Natural killer cell (primary cell): Measurements from ENCODE around the gene VGLL2. TPM values are rescaled to one million over a fixed set of nuclear protein-coding genes. Genes with fewer than 3 reads are reported as not detected.

Source experiments
- ATAC-seq, 3 donors: fragments of 150-1000 bp in 2 of 3; fragments of 200-7000 bp in 1 of 3; cut with Tn5 transposase; 1 replicate in 1 of 3; 2 replicates in 2 of 3; pipeline ENCODE4 v1.10.0; 2021; ENCODE audit warnings: mild to moderate bottlenecking in 2 of 3, moderate library complexity in 2 of 3
- DNase-seq, 2 donors: peaks; one replicate each; pipeline versions ENCODE4 v3.0.0 to v3.0.0-alpha.2; 2013 to 2021; ENCODE audit warnings: mixed read lengths in 1 of 2
- H3K27ac ChIP-seq: one replicate; pipeline ENCODE4 v1.5.1; 2013; ENCODE audit warnings: mild to moderate bottlenecking, low read length
- H3K27me3 ChIP-seq: one replicate; pipeline ENCODE4 v1.6.1; 2013; ENCODE audit warnings: low read length; ENCODE audit not compliant: control insufficient read depth, insufficient read depth
- H3K36me3 ChIP-seq: one replicate; pipeline ENCODE4 v1.6.1; 2013; ENCODE audit warnings: low read length; ENCODE audit not compliant: control insufficient read depth, insufficient read depth
- H3K4me1 ChIP-seq: one replicate; pipeline ENCODE4 v1.6.1; 2013; ENCODE audit warnings: low read length; ENCODE audit not compliant: control insufficient read depth, insufficient read depth
- H3K4me3 ChIP-seq: one replicate; pipeline ENCODE4 v1.5.1; 2013; ENCODE audit warnings: low read length
- H3K9me3 ChIP-seq: one replicate; pipeline ENCODE4 v1.6.1; 2013; ENCODE audit warnings: low read length; ENCODE audit not compliant: control insufficient read depth, insufficient read depth
- H3K27ac Mint-ChIP-seq, 2 donors: one replicate each; pipeline ENCODE4 v1.8.0; 2022; ENCODE audit warnings: mild to moderate bottlenecking in 2 of 2, mixed read lengths in 2 of 2, moderate library complexity in 1 of 2
- H3K27me3 Mint-ChIP-seq, 2 donors: one replicate each; pipeline ENCODE4 v1.8.0; 2022; ENCODE audit warnings: low read depth in 2 of 2, mixed read lengths in 2 of 2
- H3K36me3 Mint-ChIP-seq: one replicate; pipeline ENCODE4 v1.8.0; 2022; ENCODE audit warnings: mixed read lengths
- H3K4me1 Mint-ChIP-seq, 2 donors: one replicate each; pipeline ENCODE4 v1.8.0; 2022; ENCODE audit warnings: mixed read lengths in 2 of 2
- H3K4me3 Mint-ChIP-seq: one replicate; pipeline ENCODE4 v1.8.0; 2022; ENCODE audit warnings: mild to moderate bottlenecking, moderate library complexity, mixed read lengths
- H3K9me3 Mint-ChIP-seq, 2 donors: one replicate each; pipeline ENCODE4 v1.8.0; 2022; ENCODE audit warnings: mixed read lengths in 2 of 2
- CTCF ChIP-seq: fragments of 200-600 bp; IDR thresholded peaks from one replicate; pipeline ENCODE4 v1.8.0; 2022; ENCODE audit warnings: antibody characterized with exemption
- WGBS: methylation state at CpG from one replicate; pipeline ENCODE4 v1.1.7; 2013; ENCODE audit warnings: missing lambda C conversion rate; ENCODE audit not compliant: insufficient coverage; 5-methylcytosine and 5-hydroxymethylcytosine counted together
- intact Hi-C: fragments of 100-400 bp; cut with micrococcal nuclease; formaldehyde crosslinking; loops from one replicate; pipeline ENCODE4 v1.14.2; 2022
- total RNA-seq, 4 donors: library from RNA; stranded (reverse); fragments of 120-200 nt in 1 of 4; gene quantifications; one replicate each; pipeline versions ENCODE4 v1.2.3 to v1.2.4, GENCODE V29; 2013 to 2022

The VGLL2 gene
- total RNA-seq, 3 donors from 2014 or later (not counting 1 experiment from before 2014, with no cell fraction given): not detected

- 5% methylated on average over 74 of the region's 74 CpGs for WGBS
- no peak overlapping the region for H3K27ac ChIP-seq
- no peaks in the 10 kb centered on the region for H3K36me3 ChIP-seq
- Mint-ChIP-seq H3K27me3 (peaks cover 61 to 79% of the 10 kb centered on the region in 2 donors), H3K27ac (no peak overlapping the region), H3K4me1 (peaks cover 0 to 1% of the 10 kb centered on the region in 2 donors), H3K9me3 (no peaks in the 10 kb centered on the region), H3K4me3 (no peak overlapping the region), H3K36me3 (peaks cover 9% of the 10 kb centered on the region)
- peaks cover 6% of the 10 kb centered on the region for H3K4me1 ChIP-seq
- intact Hi-C loops: no loop called here
- no peak for DNase-seq
- ATAC-seq: no peak
- no peak overlapping the region for H3K4me3 ChIP-seq
- H3K9me3 ChIP-seq: no peaks in the 10 kb centered on the region
- TF ChIP-seq CTCF: no peak
- peaks cover 48% of the 10 kb centered on the region for H3K27me3 ChIP-seq
These were observed 4.9 kb downstream of the VGLL2 start for GRCh38 chr6:117270055-117270842.

- no peak overlapping the region for H3K4me3 ChIP-seq
- Mint-ChIP-seq H3K4me3 (no peak overlapping the region), H3K4me1 (no peaks in the 10 kb centered on the region), H3K27me3 (peaks cover 62 to 84% of the 10 kb centered on the region in 2 donors), H3K27ac (no peak overlapping the region), H3K36me3 (peaks cover 9% of the 10 kb centered on the region), H3K9me3 (no peaks in the 10 kb centered on the region)
- TF ChIP-seq CTCF: no peak
- intact Hi-C loops: no loop called here
- H3K4me1 ChIP-seq: no peaks in the 10 kb centered on the region
- no peaks in the 10 kb centered on the region for H3K36me3 ChIP-seq
- ATAC-seq (no peak), DNase-seq (no peak)
- no peaks in the 10 kb centered on the region for H3K9me3 ChIP-seq
- peaks cover 43% of the 10 kb centered on the region for H3K27me3 ChIP-seq
- no peak overlapping the region for H3K27ac ChIP-seq
- 4% methylated on average over 46 of the region's 48 CpGs for WGBS
These were observed 5.6 kb downstream of the VGLL2 start for GRCh38 chr6:117270843-117271507.

DNA sequence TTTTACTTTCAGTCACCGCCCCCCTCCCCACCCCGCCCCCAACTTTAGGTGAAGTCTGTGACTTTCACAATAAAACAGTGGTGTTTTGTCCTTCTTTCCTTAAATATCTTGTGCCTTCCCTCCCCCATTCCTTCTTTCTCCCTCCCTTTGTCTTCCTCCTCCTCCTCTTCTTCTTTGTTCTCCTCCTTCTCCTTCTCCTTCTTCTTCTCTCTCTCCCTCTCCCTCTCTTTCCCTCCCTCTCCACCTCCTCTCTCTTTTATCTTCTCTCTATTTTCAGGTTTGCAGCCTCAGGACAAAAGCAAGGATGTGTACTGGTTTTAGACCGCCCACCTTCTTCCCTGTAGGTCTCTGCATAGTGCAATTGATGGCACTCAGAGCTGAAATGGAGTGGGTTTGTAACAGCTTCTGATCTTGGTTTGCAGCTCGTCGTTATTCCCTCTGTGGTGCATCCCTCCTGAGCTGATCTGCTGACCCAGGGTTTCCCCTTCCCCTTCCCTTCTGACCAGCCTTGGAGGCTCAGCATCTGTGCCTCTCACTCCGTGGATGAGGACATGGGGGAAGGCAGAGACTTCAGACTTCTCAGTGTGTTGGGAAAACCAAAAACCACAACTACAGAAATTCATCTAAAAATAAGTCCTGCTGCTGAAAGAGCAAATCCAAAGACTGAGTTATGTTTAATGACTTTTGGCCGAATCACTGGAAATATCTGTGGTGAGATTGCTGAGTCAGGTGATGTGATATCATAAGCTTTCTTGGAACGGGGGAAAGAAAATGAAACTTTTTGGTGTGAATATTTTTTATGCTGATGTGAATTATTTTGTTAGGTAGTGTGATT is 6.9 kb downstream of the VGLL2 start:
- H3K4me3 Mint-ChIP-seq: no peak overlapping the region
- Histone ChIP-seq H3K27ac (no peak overlapping the region), H3K4me3 (no peak overlapping the region), H3K27me3 (peaks cover 34% of the 10 kb centered on the region), H3K36me3 (no peaks in the 10 kb centered on the region), H3K9me3 (no peaks in the 10 kb centered on the region), H3K4me1 (no peaks in the 10 kb centered on the region)
- ATAC-seq: no peak
- TF ChIP-seq CTCF: no peak
- H3K4me1 Mint-ChIP-seq: no peaks in the 10 kb centered on the region
- no peaks in the 10 kb centered on the region for H3K9me3 Mint-ChIP-seq
- peaks cover 56 to 75% of the 10 kb centered on the region in 2 donors for H3K27me3 Mint-ChIP-seq
- intact Hi-C loops: no loop called here
- H3K27ac Mint-ChIP-seq: no peak overlapping the region
- DNase-seq: no peak
- 6% methylated on average over 7 of the region's 8 CpGs for WGBS
- H3K36me3 Mint-ChIP-seq: peaks cover 3% of the 10 kb centered on the region
